ACC112 (cell line): Measurements from ENCODE around the gene PRPF40A.
A peak's percentile ranks its signal among the peaks of the same experiment; 100 is the strongest.
"Not testable (repeated sequence)": the region's sequence is repeated elsewhere in the genome, so short reads cannot be mapped to it uniquely, and the experiment has no call there.

Experiments
- H2AFZ ChIP-seq: fragments of 200-600 bp; sonication (generic); one replicate; pipeline ENCODE4 v1.6.0; 2017; ENCODE audit warnings: antibody characterized with exemption, low read length; ENCODE audit not compliant: unreplicated experiment
- H3K27ac ChIP-seq: fragments of 200-600 bp; sonication (generic); 2 replicates; pipeline ENCODE4 v1.5.1; 2014; ENCODE audit warnings: low read depth, mild to moderate bottlenecking, antibody characterized with exemption, low read length, moderate library complexity
- H3K27me3 ChIP-seq: fragments of 200-600 bp; sonication (generic); 2 replicates; pipeline ENCODE4 v1.6.1; 2014; ENCODE audit warnings: mild to moderate bottlenecking, antibody characterized with exemption, low read length, moderate library complexity, mixed read lengths; ENCODE audit not compliant: insufficient read depth
- H3K36me3 ChIP-seq: fragments of 200-600 bp; sonication (generic); 2 replicates; pipeline ENCODE4 v1.6.1; 2016; ENCODE audit warnings: mild to moderate bottlenecking, antibody characterized with exemption, low read length, moderate library complexity, mixed read lengths; ENCODE audit not compliant: insufficient read depth
- H3K4me1 ChIP-seq: fragments of 200-600 bp; sonication (generic); one replicate; pipeline ENCODE4 v1.6.1; 2016; ENCODE audit warnings: low read length, mixed read lengths; ENCODE audit not compliant: insufficient read depth, unreplicated experiment, control insufficient read depth
- H3K4me3 ChIP-seq: fragments of 200-600 bp; sonication (generic); 2 replicates; pipeline ENCODE4 v1.5.1; 2014; ENCODE audit warnings: mild to moderate bottlenecking, low read depth, low read length
- H3K79me2 ChIP-seq: fragments of 200-600 bp; sonication (generic); one replicate; pipeline ENCODE4 v1.6.0; 2016; ENCODE audit warnings: low read length; ENCODE audit not compliant: control insufficient read depth, unreplicated experiment, insufficient read depth

The PRPF40A gene

DNA sequence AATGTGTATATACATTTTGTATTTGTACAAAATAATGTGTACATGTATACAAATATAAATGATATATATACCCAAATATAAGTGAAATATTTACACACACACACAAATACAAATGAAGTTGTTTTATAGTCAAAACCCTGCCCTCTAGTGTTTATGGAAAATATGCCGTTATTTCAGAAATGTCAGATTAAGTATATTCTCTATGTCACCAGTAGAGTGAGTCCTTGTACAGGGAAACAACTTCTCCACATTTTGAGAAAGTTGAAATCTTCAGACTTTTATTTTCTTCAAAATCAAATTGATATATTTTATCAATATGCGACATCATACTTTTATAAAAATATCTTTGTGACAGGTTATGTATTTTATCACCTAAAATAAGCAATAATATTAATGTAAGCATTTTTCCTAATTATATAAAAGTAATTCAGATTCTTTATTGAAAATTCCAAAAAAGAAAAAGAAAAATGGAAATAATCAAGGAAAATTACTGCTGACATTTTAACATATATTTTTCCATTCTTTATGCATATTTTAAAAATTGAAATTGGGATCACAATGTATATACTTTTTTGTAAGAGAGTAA is 23.6 kb upstream of the PRPF40A start:
- H3K36me3 ChIP-seq = peaks cover 26% of the 10 kb centered on the region
- no peaks in the 10 kb centered on the region for H3K4me1 ChIP-seq
- H3K27ac ChIP-seq = no peak overlapping the region
- peaks cover 5% of the 10 kb centered on the region for H3K79me2 ChIP-seq
- H3K27me3 ChIP-seq = no peaks in the 10 kb centered on the region
- no peak overlapping the region for H2AFZ ChIP-seq
- H3K4me3 ChIP-seq = no peak overlapping the region

DNA sequence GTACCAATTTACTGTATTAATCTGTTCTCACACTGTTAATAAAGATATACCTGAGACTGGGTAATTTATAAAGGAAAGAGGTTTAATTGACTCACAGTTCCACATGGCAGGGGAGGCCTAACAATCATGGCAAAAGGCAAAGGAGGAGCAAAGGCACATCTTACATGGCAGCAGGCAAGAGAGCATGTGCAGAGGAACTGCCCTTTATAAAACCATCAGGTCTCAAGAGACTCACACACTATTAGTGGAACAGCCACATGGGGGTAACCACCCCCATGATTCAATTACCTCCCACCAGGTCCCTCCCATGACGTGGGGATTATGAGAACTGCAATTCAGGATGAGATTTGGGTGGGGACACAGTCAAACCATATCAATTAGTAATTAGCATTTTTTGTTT is 22.4 kb upstream of the PRPF40A start:
- not testable (repeated sequence) for H3K4me3 ChIP-seq, H2AFZ ChIP-seq, H3K27ac ChIP-seq, H3K79me2 ChIP-seq, H3K27me3 ChIP-seq, H3K4me1 ChIP-seq
- H3K36me3 ChIP-seq = peaks cover 22% of the 10 kb centered on the region

DNA sequence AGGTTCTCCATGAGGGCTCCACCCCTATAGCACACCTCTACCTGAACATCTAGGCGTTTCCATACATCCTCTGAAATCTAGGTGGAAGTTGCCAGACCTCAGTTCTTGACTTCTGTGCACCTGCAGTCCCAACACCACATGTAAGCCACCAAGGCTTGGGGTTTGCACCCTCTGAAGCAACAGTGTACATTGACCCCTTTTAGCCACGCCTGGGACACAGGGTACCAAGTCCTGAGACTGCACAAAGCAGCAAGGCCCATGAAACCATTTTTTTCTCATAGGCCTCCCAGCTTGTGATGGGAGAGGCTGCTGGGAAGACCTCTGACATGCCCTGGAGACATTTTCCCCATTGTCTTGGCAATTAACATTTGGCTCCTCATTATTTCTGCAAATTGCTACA is 21.2 kb upstream of the PRPF40A start:
- no peaks in the 10 kb centered on the region for H3K27me3 ChIP-seq
- H3K4me1 ChIP-seq = no peaks in the 10 kb centered on the region
- H3K4me3 ChIP-seq = no peak overlapping the region
- no peak overlapping the region for H2AFZ ChIP-seq
- H3K36me3 ChIP-seq = peaks cover 21% of the 10 kb centered on the region
- H3K27ac ChIP-seq = no peak overlapping the region
- H3K79me2 ChIP-seq = no peaks in the 10 kb centered on the region

DNA sequence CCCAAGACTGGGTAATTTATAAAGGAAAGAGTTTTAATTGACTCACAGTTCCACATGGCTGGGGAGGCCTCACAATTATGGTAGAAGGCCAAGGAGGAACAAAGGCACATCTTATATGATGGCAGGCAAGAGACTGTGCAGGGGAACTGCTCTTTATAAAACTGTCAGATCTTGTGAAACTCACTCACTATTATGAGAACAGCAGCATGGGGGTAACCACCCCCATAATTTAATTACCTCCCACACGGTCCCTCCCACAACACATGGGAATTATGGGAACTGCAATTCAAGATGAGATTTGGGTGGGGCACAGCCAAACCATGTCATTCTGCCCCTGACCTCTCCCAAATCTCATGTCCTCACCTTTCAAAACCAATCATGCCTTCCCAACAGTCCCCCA is 20.2 kb upstream of the PRPF40A start:
- H3K27ac ChIP-seq, H3K27me3 ChIP-seq, H3K4me3 ChIP-seq, H3K4me1 ChIP-seq, H2AFZ ChIP-seq, H3K79me2 ChIP-seq: not testable (repeated sequence)
- H3K36me3 ChIP-seq = peaks cover 21% of the 10 kb centered on the region

DNA sequence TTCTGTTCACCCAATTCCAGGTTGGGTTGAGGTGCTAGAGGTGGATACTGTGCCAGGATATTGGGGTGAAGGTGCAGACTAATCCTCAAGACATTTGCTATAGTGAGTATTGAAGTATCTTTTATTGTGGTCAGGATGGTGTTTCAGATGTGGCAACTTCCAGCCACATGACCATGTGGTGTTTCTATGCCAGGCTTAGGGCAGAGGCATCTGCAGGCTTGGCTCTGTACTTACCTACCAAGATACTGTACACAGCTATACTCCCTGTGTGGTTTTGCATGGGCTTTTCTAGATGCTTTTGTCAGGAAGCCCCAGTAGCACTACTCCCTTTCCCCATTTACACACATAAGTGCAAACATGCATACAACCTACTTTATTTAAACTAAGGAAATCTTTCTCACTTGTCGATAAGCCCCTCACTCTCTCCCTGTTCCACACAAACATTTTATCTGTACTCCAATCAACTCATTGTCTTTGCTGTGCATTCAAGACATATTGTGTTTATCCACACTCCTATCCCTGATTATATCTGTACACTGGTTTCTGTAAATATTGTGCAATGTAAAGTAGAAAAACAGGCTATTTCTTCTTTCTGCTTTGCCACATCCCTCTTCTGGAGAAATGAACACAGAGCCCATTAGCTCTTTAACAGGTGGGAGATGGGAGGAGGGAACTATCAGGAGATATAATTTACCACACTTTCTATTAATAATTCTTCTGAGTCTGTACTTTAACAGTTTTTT is 13.5 kb upstream of the PRPF40A start:
- no peak overlapping the region for H3K27ac ChIP-seq
- H3K4me1 ChIP-seq = no peaks in the 10 kb centered on the region
- H3K27me3 ChIP-seq = no peaks in the 10 kb centered on the region
- H3K36me3 ChIP-seq = peaks cover 8% of the 10 kb centered on the region
- no peak overlapping the region for H2AFZ ChIP-seq
- H3K79me2 ChIP-seq = peaks cover 31% of the 10 kb centered on the region
- H3K4me3 ChIP-seq = no peak overlapping the region

DNA sequence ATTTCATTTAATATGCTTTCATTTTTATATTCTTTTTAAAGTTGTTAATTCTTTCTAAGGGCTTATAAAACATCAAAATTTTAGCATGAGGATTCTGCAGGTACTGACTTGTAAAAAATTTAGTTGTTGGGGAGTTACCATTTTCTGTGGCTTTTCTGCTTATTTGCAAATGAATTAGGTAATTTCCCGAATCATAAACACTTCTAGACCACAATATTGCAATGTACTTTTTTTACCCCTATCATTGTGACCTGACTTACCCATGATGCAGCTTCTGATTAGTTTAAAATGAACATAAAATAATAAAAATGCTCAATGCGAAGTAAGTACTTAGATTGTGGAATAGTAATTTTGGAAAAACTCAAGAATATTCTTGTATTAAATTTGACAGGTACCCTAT is 12.6 kb upstream of the PRPF40A start:
- Histone ChIP-seq H2AFZ (no peak overlapping the region), H3K79me2 (peaks cover 39% of the 10 kb centered on the region), H3K36me3 (peaks cover 8% of the 10 kb centered on the region), H3K4me3 (no peak overlapping the region), H3K4me1 (no peaks in the 10 kb centered on the region), H3K27me3 (no peaks in the 10 kb centered on the region), H3K27ac (no peak overlapping the region)

DNA sequence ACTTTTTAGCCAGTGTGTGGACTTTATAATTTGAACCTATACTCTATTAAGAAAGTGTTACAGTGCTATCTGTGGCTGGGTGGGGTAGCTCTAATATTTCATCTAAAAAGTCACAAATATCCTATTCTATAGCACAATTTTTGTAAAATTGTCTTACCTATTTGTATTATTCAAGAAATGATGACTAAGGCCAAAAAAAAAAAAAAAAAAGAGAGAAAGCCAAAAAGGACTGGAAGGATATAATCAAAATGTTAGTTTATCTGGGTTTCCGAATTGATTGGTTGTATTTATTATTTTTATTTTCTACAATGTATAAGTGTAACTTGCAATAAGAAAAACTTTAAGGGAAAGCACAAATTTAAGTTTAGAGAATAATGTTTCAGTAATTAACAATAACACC is 6.7 kb upstream of the PRPF40A start:
- H2AFZ ChIP-seq = no peak overlapping the region
- peaks cover 74% of the 10 kb centered on the region for H3K79me2 ChIP-seq
- peaks cover 25% of the 10 kb centered on the region for H3K36me3 ChIP-seq
- H3K27me3 ChIP-seq = no peaks in the 10 kb centered on the region
- H3K4me1 ChIP-seq = peaks cover 26% of the 10 kb centered on the region
- no peak overlapping the region for H3K4me3 ChIP-seq
- H3K27ac ChIP-seq = no peak overlapping the region

DNA sequence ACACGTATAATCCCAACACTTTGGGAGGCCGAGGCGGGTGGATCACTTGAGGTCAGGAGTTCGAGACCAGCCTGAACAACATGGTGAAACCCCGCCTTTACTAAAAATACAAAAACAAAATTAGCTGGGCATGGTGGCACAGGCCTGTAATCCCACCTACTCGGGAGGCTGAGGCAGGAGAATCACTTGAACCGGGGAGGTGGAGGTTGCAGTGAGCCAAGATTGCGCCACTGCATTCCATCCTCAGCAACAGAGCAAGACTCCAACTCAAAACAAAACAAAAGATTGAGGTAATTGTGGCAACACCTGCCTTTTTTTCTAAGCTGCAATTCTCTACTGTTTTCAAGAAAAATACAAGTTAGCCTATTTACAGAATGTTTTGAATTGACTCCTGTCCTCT is 5.4 kb upstream of the PRPF40A start:
- peaks cover 23% of the 10 kb centered on the region for H3K36me3 ChIP-seq
- H3K79me2 ChIP-seq = peaks cover 70% of the 10 kb centered on the region
- not testable (repeated sequence) for H3K4me3 ChIP-seq, H2AFZ ChIP-seq, H3K27me3 ChIP-seq, H3K27ac ChIP-seq
- peaks cover 26% of the 10 kb centered on the region for H3K4me1 ChIP-seq

DNA sequence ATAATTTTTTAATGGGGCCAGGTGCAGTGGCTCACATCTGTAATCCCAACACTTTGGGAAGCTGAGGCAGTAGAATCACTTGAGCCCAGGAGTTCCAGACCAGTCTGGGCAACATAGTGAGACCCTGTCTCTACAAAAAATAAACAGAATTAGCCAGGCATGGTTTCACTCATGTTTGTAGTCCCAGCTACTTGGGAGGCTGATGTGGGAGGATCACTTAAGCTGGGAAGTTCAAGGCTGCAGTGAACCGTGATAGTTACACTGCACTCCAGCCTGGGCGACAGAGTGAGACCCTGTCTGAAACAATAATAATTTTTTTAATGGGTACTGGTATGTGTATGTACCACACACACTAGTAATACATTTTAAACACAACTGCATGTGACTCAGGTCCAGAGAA is 3.5 kb upstream of the PRPF40A start:
- H3K36me3 ChIP-seq = peaks cover 17% of the 10 kb centered on the region; the same call in 1 of the 2 replicates
- H3K4me3 ChIP-seq = peak overlapping the region; percentile 99
- H2AFZ ChIP-seq = no peak overlapping the region
- no peaks in the 10 kb centered on the region for H3K27me3 ChIP-seq
- peaks cover 29% of the 10 kb centered on the region for H3K4me1 ChIP-seq
- no peak overlapping the region for H3K27ac ChIP-seq
- peaks cover 72% of the 10 kb centered on the region for H3K79me2 ChIP-seq

DNA sequence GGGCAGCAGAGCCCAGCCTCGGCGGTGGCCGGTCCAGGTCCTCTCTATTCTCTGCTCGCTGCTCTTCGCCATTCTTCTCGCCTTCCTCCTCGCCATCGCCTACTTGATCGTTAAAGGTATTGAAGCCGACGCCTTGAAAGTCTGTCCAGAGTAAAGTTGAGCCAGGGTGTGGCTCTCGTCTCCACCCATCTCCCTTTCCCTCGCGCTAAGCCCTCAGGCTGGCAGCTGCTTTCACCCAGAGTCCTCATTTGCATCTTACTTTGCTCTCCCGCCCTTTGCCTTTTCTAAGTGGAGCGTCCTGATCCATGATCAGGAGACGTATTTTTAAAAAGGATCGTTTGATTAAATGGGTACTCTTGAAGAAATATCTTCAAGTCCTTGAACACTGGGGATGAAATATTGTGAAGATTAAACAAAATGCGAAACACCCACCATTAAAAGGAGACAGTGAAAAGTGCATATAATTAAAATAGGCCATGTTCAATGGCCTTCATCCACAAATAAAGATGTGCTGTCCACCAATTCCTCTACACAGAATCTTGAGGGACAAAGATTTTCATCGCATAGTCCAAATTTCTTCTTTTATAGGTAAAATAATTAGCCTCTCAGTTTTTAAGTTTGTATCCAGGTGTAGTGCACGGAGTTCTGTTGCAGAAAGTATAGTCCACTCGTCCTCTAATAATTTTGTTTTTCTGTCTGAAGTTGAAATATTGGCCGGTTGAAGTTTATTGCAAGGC is 1.8 kb upstream of the PRPF40A start:
- Histone ChIP-seq H3K27ac (peak overlapping the region; percentile 78), H3K4me3 (peak overlapping the region; percentile 99), H3K4me1 (peaks cover 35% of the 10 kb centered on the region), H3K79me2 (peaks cover 74% of the 10 kb centered on the region), H3K36me3 (peaks cover 27% of the 10 kb centered on the region), H3K27me3 (no peaks in the 10 kb centered on the region), H2AFZ (peak overlapping the region; percentile 48)
